ENCODE results near the gene WDR7.
"Not testable (repeated sequence)": the region's sequence is repeated elsewhere in the genome, so short reads cannot be mapped to it uniquely, and the experiment has no call there.

Gene WDR7

DNA sequence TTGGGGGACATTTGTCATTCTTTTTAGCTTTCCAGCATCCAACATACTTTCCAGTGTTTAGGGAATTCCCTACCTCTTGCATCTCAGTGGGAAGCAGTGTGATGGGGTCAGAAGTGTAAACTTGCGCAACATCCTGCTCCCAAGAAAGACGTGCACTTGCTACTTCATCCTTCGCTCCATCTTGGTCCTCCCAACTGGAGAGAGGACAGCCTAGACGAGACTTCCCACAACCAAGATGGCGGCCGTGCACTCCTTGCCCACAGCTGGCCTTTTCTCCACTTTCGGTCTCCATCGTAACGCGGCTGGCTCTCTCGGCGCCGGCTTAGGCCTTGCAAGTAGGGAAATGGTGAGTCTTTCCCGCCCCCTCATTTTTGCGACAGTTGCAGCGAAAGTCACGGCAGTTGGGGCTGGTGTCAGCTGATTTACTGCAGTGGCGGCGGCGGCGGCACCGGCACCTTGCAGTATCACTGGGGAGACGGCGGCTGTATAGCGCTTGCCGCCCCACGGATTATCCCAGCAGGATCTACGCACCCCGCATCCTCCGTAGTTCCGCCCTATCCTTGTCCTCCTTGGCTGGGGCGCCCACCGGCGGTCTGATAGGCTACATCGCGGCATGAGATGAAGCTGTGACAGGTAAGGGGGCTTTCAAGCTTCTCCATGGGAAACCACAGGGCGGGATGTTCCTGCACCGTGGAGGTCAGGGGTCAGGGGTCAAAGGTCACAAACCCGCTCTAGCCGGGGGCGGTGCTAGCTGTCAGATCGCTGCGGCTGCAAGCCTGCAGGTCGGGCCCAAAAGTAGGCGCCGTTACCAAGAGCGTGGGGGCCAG lies at the start of gene WDR7:
Gene WDR7 (plus strand): TSS at position 416 of the 827 bp plus-strand sequence. CDS start 21,157 bp downstream, outside the sequence.
- DNase-seq = peak; percentile 91 to 92

DNA sequence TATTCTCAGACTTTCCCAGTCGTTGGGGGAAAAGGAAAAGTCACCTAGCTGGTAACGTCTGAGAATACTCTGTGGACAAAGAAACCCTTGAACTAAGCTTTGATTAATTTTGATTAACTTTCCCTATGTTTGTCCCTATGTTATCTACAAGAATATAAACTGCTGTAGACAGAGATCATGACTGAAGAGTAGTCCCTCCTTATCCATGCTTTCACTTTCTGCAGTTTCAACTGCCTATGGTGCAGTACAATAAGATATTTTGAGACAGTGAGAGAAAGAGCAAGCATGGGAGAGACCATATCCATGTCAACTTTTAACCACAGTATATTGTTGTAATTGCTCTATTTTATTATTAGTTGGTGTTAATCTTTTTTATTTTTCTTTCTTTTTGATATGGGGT lies 44.5 kb upstream of the WDR7 start:
- DNase-seq = no peak

DNA sequence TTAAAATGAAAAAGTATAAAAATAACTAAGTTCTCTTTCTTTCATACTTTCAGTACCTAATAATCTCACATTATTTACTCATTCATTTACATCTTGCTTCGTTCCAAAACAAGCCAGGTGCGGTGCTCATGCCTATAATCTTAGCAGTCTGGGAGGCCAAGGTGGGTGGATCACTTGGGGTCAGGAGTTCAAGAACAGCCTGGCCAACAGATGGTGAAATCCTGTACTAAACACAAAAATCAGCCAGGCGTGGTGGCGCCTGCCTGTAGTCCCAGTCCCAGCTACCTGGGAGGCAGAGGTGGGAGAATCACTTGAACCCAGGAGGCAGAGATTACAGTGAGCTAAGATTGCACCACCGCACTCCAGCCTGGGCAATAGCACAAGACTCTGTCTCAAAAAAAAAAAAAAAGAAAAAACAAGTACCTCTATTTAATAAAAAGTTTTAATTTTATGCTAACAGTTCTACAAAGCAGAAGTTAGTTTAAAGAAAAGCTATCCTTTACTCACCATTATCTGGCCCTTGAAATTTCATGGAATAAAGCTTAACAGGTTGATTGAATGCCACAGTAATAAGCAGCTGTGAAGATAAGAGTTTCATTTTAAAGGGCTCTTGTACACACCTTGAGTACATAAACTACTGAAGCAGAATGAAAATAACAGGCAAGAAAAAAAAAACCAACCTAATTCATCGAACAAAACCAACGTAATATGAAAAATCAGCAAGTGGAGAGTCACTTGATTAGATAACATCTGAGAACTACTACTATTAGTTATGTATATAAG lies 35.2 kb upstream of the WDR7 start:
- no peak for DNase-seq

DNA sequence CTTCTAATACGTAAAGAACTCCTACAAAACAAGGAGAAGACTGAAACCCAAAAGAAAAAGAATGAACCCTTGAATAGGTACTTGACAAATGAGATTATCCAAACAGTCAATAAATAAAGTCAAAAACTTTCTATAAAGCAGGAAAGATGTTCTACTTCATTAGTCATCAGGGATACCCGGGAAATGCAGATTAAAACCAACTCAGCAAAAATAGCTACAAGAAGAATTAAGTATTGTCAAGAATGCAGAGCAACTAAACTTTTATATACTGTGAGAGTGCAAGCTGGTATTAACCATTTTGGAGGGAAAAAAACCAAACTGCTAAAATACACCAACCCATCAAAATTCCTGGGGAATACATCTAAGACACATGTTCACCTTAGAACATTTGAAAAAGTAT lies 23.2 kb upstream of the WDR7 start:
- no peak for DNase-seq

DNA sequence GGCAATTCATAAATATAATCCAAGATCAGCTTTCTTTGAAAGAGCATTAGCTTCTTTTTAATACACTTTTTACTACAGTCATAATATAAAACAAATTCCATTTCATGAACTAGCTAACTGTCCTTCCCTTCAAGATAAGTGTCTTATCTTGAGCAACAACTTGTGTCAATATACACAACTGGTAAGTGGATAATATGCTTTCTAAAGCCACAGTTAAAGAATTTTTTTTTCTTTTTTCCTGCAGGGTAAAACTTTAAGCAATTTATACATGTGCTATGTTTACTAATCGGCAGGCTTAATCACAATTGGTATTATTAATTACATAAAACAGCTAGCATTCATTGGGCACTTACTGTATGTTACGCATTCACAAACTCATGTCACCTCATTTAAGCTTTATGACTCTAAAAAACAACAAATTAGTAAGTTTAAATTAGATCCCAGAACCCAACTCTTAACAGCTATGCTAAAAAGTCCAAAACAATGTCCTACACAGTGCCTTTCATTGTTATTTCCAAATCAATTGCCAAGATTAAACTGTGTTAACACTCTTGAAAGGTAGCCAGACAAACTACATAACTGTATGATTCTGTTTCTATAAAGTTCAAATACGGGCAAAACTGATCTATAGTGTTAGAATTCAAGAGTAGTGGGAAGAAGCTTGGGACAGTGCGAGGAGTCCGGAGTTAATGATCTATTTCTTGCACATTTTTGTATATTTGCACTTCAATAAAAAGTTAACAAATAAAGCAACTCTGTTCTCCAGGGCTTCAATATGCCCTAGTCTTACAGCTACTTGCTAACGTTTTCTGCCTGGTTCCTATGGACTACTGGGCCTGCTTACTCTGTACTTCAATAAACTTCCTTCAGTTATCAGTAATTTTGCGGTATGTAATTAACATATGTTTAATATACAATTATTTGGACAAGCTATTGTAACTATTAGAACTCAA lies 18.8 kb upstream of the WDR7 start:
- DNase-seq = no peak

DNA sequence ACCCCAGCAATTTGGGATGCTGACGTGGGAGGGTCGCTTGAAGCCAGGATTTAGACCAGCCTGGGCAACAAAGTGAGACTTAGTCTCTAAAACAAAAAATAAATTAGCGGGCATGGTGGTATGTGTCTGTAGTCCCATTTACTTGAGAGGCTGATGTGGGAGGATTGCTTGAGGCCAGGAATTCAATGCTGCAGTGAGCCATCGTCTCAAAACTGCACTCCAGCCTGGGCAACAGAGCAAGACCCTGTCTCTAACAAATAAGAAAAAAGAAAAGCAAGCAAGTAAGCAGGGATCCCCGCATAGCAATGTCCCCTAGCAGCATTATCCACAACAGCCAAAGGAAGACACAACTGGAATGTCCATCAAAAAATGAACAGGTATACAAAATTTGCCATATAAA lies 16.2 kb upstream of the WDR7 start:
- DNase-seq = no peak

DNA sequence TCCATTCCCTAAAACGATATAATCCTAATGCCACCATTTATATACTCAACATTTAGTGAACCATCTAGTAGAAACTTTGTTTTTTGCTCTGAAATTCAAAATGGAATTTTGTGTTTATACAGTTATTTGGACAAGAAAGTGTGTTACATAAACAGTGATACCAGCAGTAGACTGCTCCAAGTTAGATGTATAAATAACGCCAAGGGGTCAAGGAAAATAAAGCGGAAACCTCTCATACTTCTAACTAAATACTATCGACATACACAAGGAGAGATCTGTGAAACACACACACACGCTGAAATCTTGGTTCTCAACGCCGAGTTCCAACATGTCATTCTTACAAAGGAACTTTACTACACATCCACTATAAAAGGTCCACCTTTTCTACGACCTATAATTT lies 14.0 kb upstream of the WDR7 start:
- no peak for DNase-seq

DNA sequence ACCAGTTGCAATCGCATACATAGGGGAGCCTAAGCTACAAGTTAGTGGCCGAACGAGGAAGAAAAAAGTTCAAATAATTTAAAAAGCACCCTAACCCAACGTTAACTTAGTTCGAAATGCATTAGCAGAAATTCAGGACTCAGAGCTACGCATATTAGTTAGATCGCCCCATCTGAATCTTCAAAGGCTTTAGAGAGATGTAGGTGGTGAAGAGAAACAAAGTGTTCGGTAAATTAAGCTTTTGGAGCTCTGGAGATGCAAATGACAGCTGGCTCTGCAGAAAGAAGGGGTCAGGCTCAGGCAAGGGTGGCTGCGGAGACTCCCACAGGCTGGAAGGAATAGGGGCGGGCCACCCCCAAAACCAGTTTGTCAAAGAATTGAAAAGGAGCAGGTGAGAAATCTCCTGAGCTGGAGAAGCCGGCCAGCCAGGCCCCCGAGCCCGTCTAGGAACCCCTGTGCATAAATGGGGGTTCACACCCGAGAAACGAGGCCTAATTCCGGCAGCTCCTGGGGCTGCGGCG lies 13.4 kb upstream of the WDR7 start:
- no peak for DNase-seq

DNA sequence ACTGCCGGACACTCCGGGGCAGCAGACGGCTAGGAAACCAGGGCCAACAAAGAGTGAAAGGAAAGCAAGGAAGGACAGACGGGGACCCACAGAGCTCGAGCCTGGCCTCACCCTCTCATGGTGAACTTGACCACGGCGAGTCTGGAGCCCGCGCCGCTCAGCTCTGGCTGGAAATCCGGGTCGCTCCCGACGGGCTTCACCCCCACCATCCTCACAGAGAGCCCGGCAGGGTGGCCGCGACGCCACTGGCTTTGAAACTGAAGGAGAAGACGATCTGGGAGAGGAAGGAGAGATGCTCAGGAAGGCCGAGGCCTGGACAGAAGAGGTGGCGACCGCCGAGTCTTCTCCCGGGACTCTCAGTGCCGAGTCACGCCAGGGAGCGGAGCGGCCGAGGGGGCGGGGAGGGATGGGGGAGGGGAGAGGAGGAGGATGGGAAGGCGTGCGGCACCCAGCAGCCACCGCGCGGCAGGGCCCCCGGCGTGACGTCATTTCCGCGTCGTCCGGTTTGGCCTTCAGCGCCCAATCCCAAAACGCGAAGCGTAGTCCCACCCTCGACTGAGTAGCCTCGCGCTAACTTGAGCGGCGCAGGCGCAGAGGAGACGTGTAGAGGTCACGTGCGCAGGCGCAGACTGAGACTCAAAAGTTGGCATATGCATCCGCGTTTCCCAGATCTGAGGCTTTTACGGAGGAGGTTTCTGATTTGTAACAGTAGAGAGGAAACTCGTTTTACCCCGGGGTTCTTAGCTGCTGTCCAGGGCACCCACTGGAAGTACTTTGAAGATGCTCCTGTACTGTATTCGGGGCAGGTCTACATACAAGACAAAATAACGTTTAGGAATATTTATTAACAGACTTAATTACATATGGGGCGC lies 12.7 kb upstream of the WDR7 start, which contains the start of gene TXNL1:
Gene TXNL1 (minus strand): TSS at position 361 of the 872 bp plus-strand sequence. CDS start 152 bp downstream, at position 209.
- peak; percentile 99 for DNase-seq

DNA sequence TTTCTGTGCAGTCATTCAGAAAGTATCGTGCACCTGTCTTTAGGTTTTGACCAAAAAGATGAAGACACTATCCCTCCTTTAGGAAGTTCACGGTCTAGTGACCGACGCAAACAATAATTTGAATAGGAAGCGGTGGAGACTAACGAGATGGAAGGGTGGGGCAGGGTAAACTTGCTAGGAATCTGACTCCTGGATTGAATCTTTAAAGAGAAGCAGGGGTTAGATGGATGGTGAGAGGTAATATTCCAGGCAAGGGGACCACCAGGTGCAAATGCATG lies 12.1 kb upstream of the WDR7 start:
- no peak for DNase-seq

DNA sequence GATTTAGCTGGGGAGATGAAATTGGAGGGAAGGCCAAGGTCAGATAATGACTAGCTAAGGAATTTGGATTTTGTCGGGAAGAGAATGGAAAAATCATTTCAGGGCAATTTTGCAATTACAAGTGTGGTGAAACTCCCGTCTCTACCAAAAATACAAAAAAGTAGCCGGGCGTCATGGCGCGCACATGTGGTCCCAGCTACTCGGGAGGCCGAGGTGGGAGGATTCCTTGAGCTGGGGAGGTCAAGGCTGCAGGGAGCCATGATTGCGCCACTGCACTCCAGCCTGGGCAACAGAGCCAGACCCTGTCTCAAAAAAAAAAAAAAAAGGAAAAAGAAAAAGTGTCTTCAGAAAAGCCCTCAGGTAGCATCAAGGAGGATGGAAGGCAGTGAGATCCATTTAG lies 11.6 kb upstream of the WDR7 start:
- DNase-seq = no peak

DNA sequence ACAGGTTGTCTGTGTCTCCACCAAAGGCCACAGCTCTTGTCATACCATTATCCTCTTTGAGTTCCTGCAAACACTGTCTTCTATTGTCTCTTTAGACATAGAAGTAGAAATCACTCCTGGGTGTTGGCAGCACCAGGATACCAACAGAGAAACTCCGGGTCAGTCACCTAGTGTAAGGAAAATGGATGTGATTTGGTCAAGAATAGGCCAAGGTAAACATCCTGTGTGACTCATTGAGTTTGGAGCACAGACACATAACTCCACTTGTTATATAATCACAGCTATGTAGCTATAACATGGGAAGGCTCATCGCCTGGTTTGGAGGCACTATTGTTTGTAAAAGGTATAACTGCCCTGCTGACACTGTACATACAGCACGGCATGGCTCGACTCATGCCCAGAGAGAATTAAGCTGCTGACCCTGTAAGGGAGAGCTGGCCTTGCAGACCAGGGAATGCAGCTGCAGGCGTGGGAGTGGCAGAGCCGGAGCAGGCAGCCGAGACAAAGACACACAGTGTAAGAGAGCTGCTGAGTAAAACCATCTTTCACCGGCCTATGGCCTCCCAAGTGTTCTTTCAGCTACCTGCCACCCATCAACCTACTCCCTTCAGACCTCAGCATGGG lies 9.3 kb upstream of the WDR7 start:
- DNase-seq = no peak

DNA sequence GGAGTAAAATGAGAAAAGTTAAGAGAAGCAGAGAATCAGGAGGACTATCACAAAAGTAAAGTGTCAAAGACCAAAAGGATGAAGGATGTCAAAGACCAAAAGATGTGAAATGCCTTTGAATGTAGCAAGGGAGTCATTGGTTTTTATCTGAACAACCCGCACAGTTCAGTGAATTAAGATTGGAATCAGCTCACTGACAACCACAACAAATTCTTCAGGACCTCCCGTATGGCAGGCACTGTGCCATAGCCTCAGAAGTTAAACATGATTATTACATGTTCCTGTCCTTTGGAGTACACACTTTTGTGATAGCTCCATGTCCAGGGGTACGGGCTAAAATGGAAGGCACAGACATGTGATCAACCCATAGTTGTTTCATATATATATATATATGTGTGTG lies 7.8 kb upstream of the WDR7 start:
- DNase-seq = no peak

DNA sequence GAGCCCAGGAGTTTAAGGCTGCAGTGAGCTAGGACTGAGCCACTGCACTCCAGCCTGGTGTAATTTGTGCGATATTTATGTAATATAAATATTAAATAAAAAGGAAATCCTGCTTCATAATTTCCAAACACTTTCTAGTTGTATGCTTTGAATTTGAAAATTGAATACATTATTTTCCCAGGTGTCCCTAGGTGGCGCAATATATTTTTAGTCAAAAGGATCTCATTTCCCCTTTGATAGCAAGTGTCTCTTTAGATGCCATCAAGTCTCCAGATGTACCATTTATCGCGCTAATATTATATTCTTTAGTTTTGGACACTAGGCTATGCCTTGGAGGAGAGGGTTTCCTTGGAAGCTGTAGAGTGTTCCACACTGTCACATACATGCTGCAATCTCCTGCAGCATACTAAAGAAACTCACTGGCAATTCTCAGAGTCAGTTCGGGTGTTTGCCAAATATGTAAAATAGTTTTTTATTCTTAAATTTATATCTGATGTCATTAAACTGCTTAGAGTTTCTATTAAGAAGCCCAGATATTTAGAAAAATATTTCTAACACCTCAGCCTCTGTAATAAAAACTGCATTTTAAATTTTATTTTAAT lies 5.6 kb upstream of the WDR7 start:
- no peak for DNase-seq

DNA sequence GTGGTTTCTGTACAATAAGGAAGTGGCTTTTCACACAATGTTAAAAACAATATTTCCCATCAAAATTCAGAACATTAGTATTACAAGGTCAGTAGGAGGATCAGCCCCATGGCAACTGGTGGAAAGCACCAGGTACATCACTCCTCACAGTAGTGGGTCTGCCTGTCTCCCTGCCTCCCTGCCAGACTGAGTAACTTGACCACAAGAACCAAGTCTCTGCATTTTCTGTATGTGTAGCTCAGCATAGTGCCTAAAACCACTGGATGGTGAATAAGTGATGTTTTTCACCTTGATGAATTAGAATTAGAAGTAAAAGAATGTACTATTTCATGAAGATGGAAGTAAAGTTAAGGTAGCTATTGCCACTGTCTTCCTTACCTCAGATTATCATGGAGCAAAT lies 4.1 kb upstream of the WDR7 start:
- DNase-seq = no peak

DNA sequence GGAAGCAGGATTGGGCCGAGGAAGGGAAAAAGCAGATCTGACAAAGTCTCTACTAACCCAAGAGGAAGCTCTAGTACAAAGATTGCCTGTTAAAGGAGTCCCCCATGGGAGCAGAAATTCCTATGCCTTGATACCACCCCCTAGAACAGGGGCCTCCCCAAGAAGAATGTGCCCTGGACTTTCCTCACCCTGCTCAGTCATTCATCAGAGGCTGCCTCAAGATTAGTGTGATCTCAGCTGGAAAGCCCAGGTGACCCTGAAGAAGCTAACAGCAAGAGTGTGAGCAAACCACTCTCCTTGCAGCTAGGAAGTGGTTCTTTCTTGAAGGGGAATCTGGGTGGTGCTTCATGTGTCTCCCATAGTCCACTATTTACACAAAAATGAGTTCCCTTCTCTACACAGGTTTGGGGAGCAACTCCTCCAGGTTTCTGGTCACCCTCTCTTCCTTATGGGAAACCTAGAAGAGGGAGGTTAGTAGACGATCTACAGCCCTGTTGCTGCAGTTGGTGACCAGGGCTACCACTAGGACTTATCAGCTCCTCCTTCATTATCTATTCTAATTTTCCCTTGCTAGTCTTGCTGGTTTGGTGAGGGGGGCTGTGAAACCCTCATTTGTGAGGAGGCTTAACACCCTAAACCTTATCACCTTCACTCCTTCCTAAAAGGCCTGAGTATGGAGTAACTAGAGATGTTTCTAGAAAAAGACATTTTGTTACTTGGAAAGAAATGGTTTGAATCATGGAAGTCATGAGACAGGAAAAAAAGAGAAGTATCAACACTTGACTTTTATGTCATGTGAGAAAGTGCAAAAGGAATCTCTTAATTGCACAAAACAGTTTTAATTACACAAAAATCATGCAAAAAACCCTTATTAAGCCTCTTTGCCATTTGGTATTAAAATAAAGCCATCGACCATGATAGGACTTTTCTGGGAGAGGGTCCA lies 2.9 kb upstream of the WDR7 start:
- DNase-seq = no peak

DNA sequence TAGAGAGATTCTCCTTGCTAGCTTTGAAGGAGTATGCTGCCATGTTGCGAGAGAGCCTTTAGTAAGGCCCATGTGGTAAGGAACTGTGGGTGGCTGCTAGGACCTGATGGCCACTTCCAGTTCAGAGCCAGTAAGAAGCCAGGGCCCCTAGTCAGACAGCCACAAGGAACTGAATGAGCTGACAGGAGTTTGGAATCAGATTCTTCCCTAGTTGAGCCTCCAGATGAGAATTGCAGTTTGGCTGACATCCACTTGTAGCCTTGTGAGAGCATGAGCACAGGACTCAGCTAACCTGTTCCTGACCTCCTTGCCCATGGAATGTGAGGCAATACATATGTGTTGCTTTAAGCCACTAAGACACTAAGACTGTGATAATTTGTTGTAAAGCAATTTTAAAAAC lies 1.2 kb upstream of the WDR7 start:
- no peak for DNase-seq

DNA sequence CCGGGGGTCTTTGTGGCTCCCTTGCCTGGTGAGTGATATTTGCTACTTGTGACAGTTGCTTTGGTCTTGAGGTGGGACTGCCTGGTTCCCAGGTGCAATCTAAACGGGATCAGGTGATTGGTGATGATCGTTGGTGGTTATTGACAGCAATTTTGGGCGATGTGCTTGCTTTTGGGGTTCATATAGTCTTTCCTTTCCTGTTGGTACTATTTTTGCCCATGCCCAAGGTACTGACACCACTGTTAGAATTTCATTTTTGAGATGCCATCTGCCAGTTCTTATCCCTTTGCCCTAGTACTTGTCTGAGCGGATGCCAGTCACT lies 573 bp downstream of the WDR7 start:
- DNase-seq = no peak

DNA sequence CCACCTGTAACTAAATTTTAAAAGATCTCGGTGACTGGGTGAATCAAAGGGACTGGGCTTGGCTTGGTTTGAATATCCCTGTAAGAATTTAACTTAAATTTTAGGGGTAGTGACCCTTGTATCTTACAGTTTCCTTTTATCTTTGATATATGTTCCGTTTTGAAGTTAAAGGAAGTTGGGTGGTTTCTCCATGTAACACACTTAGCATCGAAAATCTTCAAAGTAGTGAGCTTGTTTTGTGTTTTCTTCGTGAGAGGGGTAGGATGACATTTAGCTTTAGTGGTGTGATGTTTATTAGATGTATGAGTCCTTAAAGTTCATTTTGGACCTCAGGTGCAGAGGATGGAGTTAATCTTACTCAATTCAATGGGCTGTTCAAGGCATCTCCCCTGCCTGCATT lies 1.6 kb downstream of the WDR7 start:
- DNase-seq = no peak

DNA sequence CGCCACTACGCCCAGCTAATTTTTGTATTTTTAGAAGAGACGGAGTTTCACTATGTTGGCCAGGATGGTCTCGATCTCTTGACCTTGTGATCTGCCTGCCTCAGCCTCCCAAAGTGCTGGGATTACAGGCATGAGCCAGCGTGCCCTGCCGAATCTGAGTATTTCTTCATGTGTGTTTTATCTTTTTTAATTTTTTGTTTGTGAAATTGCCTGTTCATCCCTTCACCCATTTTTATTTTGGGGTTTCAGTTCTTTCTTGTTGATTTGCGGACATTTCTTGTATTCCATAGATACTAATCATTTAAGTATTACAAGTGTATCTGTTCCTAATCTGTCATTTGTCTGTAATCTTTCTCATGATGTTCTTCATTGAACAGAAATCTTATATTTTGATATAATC lies 3.1 kb downstream of the WDR7 start:
- DNase-seq = not testable (repeated sequence)
